ENCODE measurements around the gene NRROS.

NRROS gene

DNA sequence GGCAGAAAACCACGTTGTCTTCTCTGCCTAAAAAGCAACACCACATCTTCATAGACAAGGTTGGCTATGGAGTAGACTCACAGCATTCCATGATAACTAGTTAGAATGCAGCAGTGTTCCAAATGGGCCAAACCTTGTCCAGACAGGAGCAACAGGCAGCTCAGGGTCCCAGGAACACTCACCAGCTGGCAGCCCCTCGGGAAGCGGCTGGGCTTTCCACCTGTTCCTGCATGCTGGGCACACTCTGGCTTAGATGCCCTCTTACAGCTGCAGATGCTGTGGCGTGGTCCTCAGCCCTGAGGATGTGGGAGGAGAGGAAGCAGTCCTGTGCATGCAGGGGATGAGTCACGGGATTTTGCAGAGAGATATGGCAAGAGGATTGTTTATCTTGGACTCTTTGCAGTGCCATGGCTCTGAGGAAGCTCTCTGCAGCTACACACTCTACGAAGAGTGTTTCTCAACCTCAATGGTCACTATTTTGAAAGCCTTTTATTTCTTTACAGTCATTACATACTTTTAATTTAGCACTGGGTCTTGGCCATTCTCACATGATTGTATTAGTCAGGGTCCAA is 11.3 kb downstream of the NRROS start:
- peak; percentile 77 for DNase-seq (ENCODE audit: low read depth)

DNA sequence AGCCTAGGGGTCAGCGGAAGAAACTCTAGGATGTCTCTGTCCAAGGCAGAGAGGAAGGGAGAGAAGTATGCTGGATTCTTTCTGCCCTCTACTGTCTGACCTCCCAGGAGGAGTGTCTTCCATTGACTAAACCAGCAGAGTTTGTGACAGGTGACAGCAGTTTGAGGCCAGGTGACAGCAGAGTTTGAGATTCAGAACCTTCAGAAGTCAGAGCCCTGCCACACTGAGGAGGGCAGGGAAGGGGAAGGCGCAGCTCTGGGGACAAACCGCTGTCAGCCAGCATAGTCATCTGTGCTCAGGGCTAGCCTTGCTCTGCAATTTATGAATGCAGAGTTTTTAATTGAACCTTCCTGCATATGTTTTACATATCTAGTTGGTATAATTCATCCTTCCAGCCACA is 12.3 kb downstream of the NRROS start:
- DNase-seq (ENCODE audit: low read depth): no peak

- no peak for DNase-seq (ENCODE audit: low read depth)
These were observed 13.7 kb downstream of the NRROS start for GRCh38 chr3:196652961-196653795.

DNA sequence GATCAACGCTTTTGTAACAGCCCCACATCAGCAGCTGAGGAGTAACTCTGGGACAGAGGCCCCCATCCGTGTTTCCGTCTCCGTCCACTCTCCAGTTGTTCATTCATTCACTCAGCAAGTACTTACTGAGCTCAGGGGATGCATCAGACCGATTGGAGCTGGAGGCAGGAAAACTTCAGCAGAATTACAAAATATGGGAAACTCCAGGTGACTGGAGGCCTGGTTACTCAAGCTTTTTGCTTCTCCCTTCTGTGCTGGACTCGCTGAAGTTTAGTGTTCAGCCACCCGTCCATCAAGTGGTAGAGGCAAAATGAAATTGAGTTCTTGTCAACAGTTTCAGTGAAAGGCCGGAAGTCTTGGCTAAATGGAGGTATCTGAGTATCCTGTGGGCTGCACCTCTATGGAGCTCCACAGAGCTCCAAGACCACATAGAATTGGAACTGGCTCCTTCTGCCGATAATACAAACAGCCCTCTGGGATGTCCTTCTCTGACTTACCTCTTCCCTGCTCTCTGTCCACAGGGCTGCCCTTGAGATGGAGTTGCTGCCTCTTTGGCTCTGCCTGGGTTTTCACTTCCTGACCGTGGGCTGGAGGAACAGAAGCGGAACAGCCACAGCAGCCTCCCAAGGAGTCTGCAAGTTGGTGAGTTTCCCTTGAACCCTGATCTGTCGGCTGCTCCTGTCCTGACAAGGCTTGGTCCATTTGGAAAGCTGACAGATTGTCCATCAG is 14.7 kb downstream of the NRROS start:
- DNase-seq (ENCODE audit: low read depth): no peak

GRCh38 chr3:196654735-196655090 is 15.2 kb downstream of the NRROS start:
- DNase-seq (ENCODE audit: low read depth): no peak

GRCh38 chr3:196655496-196655895 is 16.0 kb downstream of the NRROS start:
- DNase-seq (ENCODE audit: low read depth): no peak

DNA sequence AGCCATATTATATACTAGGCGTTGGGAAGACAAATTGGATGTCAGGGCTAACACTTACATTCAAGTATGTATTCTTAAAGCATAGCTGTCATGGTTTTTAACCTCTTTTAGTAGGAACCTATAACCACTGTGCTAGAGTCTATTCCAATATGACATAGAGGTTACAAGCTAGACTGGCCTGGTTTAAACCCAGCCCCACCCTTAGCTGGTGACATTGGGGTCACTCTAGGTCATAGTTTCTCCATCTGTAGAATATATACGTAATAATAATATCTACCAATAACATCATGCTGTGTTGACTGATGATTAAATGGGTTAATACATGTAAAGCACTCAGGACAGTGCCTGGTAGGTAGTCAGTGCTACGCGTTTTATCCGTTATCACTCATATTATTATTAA is 16.7 kb downstream of the NRROS start:
- DNase-seq (ENCODE audit: low read depth): no peak

DNA sequence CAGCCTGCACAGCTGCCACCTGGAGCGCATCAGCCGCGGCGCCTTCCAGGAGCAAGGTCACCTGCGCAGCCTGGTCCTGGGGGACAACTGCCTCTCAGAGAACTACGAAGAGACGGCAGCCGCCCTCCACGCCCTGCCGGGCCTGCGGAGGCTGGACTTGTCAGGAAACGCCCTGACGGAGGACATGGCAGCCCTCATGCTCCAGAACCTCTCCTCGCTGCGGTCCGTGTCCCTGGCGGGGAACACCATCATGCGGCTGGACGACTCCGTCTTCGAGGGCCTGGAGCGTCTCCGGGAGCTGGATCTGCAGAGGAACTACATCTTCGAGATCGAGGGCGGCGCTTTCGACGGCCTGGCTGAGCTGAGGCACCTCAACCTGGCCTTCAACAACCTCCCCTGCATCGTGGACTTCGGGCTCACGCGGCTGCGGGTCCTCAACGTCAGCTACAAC is 20.4 kb downstream of the NRROS start:
- no peak for DNase-seq (ENCODE audit: low read depth)

DNA sequence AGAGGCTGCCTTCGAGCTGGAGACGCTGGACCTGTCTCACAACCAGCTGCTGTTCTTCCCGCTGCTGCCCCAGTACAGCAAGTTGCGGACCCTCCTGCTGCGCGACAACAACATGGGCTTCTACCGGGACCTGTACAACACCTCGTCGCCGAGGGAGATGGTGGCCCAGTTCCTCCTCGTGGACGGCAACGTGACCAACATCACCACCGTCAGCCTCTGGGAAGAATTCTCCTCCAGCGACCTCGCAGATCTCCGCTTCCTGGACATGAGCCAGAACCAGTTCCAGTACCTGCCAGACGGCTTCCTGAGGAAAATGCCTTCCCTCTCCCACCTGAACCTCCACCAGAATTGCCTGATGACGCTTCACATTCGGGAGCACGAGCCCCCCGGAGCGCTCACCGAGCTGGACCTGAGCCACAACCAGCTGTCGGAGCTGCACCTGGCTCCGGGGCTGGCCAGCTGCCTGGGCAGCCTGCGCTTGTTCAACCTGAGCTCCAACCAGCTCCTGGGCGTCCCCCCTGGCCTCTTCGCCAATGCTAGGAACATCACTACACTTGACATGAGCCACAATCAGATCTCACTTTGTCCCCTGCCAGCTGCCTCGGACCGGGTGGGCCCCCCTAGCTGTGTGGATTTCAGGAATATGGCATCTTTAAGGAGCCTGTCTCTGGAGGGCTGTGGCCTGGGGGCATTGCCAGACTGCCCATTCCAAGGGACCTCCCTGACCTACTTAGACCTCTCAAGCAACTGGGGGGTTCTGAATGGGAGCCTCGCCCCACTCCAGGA is 21.1 kb downstream of the NRROS start:
- DNase-seq (ENCODE audit: low read depth): no peak

GRCh38 chr3:196661400-196661799 is 21.9 kb downstream of the NRROS start:
- no peak for DNase-seq (ENCODE audit: low read depth)

DNA sequence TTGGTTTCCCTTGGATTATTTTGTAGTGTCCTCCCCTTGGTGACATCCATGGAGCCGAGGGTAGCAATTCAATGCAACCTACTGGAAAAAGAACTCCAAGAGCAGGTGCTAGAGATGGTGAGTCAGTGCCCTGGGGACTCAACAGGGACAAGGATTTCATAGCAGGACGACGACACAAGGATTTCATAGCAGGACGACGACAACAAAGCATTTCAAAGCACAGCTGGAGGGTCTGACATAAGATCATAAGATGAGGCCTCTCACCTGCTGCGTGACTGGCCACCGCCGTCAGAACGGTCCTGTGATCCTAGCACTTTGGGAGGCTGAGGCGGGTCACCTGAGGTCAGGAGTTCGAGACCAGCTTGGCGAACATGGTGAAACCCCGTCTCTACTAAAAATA is 22.5 kb downstream of the NRROS start:
- no peak for DNase-seq (ENCODE audit: low read depth)

DNA sequence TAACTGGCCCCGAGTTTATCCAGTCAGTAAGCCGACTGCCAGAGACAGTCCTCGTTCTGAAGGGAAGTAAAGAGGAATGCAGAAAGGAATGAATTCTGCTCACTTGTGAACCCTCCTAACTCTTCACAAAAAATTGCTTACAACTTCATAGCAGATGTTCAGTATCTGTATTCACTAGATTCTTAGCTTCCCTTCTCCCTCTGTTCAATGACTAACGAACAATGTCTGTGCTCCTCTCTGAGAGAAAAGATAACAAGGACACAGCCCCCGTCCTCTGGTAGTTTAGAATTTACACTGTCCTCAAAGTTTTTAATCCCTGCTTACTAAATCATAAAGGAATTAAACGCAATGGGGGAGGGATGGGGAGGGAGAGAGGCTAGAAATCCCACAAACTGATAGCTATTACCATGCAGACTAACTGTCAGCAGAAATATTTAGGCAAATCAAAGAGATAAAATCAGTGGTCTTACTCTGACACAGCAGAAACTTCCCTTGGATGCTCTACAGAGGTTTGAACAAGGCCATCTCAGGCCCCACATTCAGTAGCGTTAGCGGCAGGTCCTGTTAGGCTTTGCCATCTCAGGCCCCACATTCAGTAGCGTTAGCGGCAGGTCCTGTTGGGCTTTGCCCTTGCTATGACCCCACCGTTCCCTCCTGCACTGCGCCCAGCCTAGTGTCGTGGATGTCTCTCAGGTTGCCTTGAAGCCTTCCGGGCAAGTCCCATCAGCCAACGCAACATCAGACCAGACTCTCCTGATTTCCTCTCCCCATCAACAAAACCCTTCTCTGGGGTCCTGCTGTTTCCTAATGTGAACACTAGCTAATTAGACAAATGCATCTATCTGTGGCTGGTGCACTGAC is 23.4 kb downstream of the NRROS start:
- no peak for DNase-seq (ENCODE audit: low read depth)

- no peak for DNase-seq (ENCODE audit: low read depth)
These were observed 26.7 kb downstream of the NRROS start for GRCh38 chr3:196666001-196666867.

DNA sequence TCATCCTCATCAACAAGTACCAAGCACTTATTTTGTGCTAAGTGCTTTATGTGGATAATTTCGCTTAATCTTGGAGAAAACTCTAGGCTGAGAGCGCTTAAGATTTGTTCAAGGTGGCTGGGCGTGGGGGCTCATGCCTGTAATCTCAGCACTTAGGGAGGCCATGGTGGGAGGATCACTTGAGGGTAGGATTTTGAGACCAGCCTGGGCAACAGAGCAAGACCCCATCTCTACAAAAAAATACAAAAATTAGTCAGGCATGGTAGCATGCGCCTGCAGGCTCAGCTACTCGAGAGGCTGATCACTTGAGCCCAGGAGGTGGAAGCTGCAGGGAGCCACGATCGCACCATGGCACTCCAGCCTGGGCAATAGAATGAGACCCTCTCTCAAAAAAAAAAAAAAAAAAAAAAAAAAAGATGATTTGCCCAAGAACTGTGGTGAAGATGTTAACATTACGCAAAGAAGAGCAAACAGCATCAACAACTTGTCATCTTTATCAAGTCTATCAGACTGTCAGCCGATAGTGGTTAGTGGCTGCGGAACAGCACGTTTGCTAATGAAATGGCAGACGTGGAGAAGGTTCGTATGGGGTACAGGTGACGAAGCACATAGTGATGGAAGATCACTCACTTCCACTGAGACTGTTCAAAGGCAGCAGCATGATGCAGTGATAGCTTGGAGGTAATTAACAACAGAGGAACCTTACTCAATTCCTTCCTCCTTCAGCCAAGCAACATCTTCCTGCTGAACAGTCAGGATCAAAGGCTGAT is 27.7 kb downstream of the NRROS start:
- no peak for DNase-seq (ENCODE audit: low read depth)

GRCh38 chr3:196670339-196670738 is 30.8 kb downstream of the NRROS start:
- DNase-seq (ENCODE audit: low read depth): no peak

DNA sequence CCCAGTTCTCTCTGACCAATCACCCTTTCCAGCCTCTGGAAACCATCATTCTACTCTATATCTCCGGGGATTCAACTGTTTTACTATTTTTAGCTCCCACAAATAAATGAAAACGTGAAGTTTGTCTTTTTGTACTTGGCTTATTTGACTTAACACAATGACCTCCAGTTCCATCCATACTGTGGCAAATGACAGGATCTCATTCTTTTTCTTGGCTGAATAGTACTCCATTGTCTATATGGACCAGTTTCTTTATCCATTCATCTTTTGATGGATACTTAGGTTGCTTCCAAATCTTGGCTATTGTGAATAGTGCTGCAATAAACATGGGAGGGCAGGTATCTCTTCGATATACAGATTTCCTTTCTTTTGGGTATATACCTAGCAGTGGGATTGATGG is 34.1 kb downstream of the NRROS start:
- DNase-seq (ENCODE audit: low read depth): no peak

DNA sequence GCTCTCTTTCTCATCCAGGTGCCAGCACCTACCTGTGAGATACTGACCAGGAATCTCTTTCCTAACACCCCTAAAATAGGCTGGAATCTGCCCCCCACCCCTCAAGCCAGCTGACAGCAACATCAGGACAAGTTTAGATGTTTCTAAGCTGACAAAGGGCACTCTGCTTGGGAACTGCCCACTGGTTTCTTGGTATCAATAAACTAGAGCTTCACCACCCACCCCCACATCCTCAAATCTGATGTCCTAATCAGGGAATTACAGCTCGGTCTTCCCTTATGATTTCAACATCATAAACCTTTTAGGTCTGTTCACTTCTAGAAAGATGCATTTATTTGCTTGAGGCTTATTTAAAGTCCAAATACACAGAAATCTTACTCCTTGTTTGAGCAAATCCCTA is 37.9 kb downstream of the NRROS start:
- no peak for DNase-seq (ENCODE audit: low read depth)

- DNase-seq (ENCODE audit: low read depth): no peak
These were observed 38.4 kb downstream of the NRROS start for GRCh38 chr3:196677931-196678330.

GRCh38 chr3:196684548-196685407 is 45.3 kb downstream of the NRROS start:
- DNase-seq (ENCODE audit: low read depth): peak; percentile 19
